Activated T-cell treated with anti-CD3 and anti-CD28 coated beads for 24 hours (primary cell): ENCODE data around the gene MKX.

Experiments used
- DNase-seq: peaks from one replicate; pipeline ENCODE4 v3.0.0-alpha.2; 2020; ENCODE audit warnings: low read depth

Gene MKX

GRCh38 chr10:27646604-27647175, 98.9 kb downstream of the MKX start:
- no peak for DNase-seq

- DNase-seq = no peak
Observed at GRCh38 chr10:27646194-27646593, 99.4 kb downstream of the MKX start.

- DNase-seq = no peak
Observed at GRCh38 chr10:27644307-27644939, 101.2 kb downstream of the MKX start.

- DNase-seq = no peak
Observed at GRCh38 chr10:27643301-27643700, 102.3 kb downstream of the MKX start.

DNA sequence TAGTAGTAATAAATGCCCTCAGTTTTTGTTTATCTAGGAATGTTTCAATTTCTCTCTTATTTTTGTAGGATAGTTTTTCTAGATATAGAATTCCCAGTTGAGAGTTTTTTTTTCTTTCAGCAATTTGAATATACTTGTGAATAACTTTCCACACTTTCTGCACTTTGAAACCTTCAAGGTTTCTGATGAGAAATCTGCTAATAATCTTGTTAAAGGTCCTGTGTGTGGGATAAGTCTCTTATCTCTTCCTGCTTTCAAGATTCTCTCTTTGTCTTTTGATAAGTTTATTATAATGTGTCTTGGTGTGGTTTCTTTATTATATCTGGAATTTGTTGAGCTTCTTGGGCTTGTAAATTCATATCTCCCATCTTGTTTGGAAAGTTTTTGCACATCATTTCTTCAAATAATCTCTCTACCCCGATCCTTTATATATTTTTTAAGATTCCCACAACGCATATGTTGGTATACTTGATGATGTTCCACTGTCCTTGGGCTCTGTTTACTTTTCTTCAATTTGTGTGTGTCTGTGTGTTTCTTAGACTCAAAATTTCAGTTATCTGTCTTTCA, 103.5 kb downstream of the MKX start:
- no peak for DNase-seq

DNA sequence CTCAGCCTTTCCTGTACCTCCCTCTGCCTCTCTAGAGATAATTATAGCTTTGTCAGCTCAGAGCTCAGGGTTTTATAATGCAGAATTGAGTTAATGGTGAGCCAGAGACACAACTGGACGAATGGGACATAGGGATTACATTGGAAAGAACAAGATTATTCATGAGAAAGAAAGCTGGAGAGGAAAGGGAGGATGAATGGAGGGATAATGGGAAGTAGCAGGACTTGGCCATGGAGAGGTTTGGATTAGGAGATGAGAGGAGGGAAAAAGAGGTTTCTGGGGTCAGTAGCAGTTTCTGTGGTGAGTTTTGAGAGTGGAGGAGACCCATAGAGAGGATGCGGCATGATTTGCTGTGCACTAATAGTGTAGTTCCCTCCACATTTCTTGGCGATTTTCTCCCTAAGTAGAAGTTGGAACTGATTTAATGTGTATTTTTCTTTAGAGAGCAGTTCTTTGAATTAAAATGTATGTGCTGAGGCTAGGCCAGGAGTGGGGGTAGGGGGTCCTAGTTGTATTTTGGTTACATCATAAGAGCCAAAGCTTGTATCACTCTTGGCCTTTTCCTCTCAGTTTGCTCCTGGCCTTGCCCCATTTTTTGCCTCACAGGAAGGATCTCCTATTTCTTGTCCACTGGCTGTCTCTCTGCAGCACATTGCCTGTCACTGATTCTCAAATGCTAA, 107.4 kb downstream of the MKX start:
- DNase-seq = no peak

DNA sequence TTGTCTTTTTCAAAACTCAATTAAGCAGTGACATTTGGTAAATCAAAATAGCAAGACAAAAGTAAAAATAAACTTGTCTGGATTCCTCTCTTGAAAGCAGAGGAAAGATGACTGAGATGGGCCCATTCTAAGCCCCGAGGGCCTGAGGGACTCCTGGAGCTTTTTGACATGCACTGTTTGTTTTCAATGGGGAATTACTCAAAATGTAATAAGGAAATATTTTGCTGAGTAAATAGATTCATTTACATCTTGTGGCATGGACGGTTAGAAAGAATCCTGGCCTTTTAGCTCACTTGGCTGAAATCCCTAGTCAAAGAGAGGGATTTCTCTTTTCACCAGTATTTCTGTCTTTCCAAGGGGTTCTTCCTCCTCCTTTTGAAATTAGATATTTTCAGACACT, 108.0 kb downstream of the MKX start:
- no peak for DNase-seq

DNA sequence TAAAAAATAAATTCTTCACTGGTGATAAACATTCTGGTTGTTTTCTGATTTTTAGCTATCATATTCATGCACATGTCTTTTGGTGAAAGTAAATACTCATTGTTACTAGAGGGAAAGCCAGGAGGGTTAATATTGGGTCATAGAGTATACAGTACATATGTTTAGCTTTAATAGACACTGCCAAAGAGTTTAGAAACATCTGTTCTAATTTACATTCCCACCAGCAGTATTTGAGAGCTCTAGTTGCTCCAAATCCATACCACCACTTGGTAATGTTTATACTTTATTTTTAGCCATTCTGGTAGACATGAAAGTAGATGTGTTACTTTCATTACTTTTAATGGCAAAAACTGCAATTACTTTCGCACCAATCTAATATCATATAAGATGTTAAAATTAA, 108.8 kb downstream of the MKX start:
- DNase-seq = no peak

- DNase-seq = no peak
Observed at GRCh38 chr10:27635699-27636270, 109.8 kb downstream of the MKX start.

DNA sequence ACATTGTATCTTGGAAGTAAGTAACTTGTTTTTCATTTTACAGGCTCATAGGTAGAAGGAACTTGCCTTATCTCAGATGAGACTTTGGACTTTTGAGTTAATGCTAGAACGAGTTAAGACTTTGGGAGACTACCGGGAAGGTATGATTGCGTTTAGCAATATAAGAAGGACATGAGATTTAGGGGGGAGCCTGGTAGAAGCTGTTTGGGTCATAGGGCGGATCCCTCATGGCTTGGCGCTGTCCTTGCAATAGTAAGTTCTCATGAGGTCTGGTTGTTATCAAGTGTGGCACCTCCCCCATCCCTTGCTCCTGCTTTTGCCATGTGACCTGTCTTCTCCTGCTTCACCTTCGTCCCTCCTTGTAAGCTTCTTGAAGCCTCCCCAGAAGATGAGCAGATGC, 110.3 kb downstream of the MKX start:
- DNase-seq = no peak

- no peak for DNase-seq
Observed at GRCh38 chr10:27628621-27629020, 117.0 kb downstream of the MKX start.

DNA sequence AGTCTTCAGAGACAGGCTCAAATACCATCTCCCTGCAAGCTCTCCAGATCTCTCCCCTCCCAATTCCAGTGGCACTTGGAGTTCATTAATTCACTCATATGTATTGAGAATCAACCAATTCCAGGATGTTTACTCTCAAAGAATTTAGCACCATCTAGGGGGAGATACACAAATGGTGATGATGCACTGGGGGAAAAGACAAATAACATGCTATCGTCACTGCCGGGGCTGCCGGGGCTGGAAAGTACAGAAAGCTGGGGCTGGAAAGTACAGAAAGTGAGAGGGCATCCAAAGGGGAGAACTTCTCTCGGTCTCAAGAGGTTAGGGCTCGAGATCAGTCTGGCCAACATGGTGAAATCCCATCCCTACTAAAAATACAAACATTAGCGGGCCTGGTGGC, 118.7 kb downstream of the MKX start:
- DNase-seq = no peak

- DNase-seq = no peak
Observed at GRCh38 chr10:27625452-27626211, 120.0 kb downstream of the MKX start.

DNA sequence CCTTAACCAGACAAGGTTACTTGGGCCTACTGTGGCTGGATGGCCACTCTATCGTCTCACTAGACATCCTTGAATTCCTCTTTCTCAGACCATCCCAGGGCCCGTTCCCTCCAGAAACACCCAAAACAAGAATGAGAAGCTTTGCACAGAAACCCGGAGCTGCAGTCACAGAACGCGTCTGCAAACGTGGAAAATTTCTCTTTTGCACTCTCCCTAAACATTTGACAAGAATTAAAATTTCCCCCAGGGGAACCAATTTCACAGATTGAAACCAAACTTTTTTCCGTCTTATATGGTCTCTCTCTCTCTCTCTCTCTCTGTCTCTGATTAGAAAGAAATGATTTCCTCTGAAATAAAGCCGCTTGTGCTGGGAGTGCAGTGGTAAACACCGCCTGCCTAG, 120.7 kb downstream of the MKX start:
- no peak for DNase-seq
